SJSA1 (cell line): ENCODE data around the gene LMO1. TPM values are rescaled to one million over a fixed set of nuclear protein-coding genes. Genes with fewer than 3 reads are reported as not detected.

Experiments
- DNase-seq, 2 experiments: peaks; one replicate each; pipeline ENCODE4 v3.0.0-alpha.2; 2015 to 2020; ENCODE audit warnings: low spot score in 2 of 2, low read depth in 1 of 2
- H3K27ac ChIP-seq: fragments of 250-450 bp; sonication (Bioruptor Pico); 2 replicates; pipeline ENCODE4 v1.5.1; 2020; ENCODE audit warnings: mild to moderate bottlenecking, moderate library complexity
- H3K27me3 ChIP-seq: fragments of 250-450 bp; sonication (Bioruptor Pico); replicated peaks from 2 replicates; pipeline ENCODE4 v1.5.1; 2020; ENCODE audit warnings: mild to moderate bottlenecking, moderate library complexity
- H3K36me3 ChIP-seq: fragments of 250-450 bp; sonication (Bioruptor Pico); 2 replicates; pipeline ENCODE4 v1.5.1; 2020; ENCODE audit warnings: mild to moderate bottlenecking
- H3K4me1 ChIP-seq: fragments of 250-450 bp; sonication (Bioruptor Pico); replicated peaks from 2 replicates; pipeline ENCODE4 v1.6.1; 2021; ENCODE audit warnings: mild to moderate bottlenecking
- H3K4me3 ChIP-seq: fragments of 250-450 bp; sonication (Bioruptor Pico); 2 replicates; pipeline ENCODE4 v1.5.1; 2020; ENCODE audit warnings: mild to moderate bottlenecking
- H3K9me3 ChIP-seq: fragments of 250-450 bp; sonication (Bioruptor Pico); replicated peaks from 2 replicates; pipeline ENCODE4 v1.5.1; 2020; ENCODE audit warnings: mild to moderate bottlenecking
- total RNA-seq: library from RNA; depleted of rRNA; stranded (reverse); fragments of >200 nt; shearing (Covaris generic); gene quantifications from 2 replicates; pipeline ENCODE4 v1.2.3, GENCODE V29; 2014

The LMO1 gene
- total RNA-seq, 1 experiment from 2014 or later: not detected

- Histone ChIP-seq H3K27ac (no peak overlapping the region), H3K9me3 (no peaks in the 10 kb centered on the region), H3K4me3 (no peak overlapping the region), H3K4me1 (no peaks in the 10 kb centered on the region), H3K27me3 (no peaks in the 10 kb centered on the region), H3K36me3 (no peaks in the 10 kb centered on the region)
- DNase-seq: no peak
Observed at GRCh38 chr11:8239040-8239439, 24.6 kb downstream of the LMO1 start.

GRCh38 chr11:8237453-8237852 is 26.2 kb downstream of the LMO1 start:
- Histone ChIP-seq H3K4me1 (no peaks in the 10 kb centered on the region), H3K27ac (no peak overlapping the region), H3K27me3 (no peaks in the 10 kb centered on the region), H3K9me3 (no peaks in the 10 kb centered on the region), H3K4me3 (no peak overlapping the region), H3K36me3 (no peaks in the 10 kb centered on the region)
- no peak for DNase-seq

- no peaks in the 10 kb centered on the region for H3K36me3 ChIP-seq
- H3K27me3 ChIP-seq: no peaks in the 10 kb centered on the region
- H3K4me3 ChIP-seq: no peak overlapping the region
- H3K4me1 ChIP-seq: no peaks in the 10 kb centered on the region
- no peak for DNase-seq
- H3K9me3 ChIP-seq: no peaks in the 10 kb centered on the region
- H3K27ac ChIP-seq: no peak overlapping the region
Observed at GRCh38 chr11:8235925-8236324, 27.8 kb downstream of the LMO1 start.

- H3K27ac ChIP-seq: no peak overlapping the region
- no peaks in the 10 kb centered on the region for H3K27me3 ChIP-seq
- H3K36me3 ChIP-seq: no peaks in the 10 kb centered on the region
- no peaks in the 10 kb centered on the region for H3K9me3 ChIP-seq
- H3K4me1 ChIP-seq: no peaks in the 10 kb centered on the region
- H3K4me3 ChIP-seq: no peak overlapping the region
- no peak for DNase-seq
Observed at GRCh38 chr11:8234910-8235309, 28.8 kb downstream of the LMO1 start.

- DNase-seq: no peak
- H3K27me3 ChIP-seq: no peaks in the 10 kb centered on the region
- H3K4me3 ChIP-seq: no peak overlapping the region
- H3K27ac ChIP-seq: no peak overlapping the region
- no peaks in the 10 kb centered on the region for H3K36me3 ChIP-seq
- no peaks in the 10 kb centered on the region for H3K9me3 ChIP-seq
- no peaks in the 10 kb centered on the region for H3K4me1 ChIP-seq
Observed at GRCh38 chr11:8234425-8234821, 29.3 kb downstream of the LMO1 start.

- no peak overlapping the region for H3K27ac ChIP-seq
- H3K4me3 ChIP-seq: no peak overlapping the region
- no peaks in the 10 kb centered on the region for H3K27me3 ChIP-seq
- no peak for DNase-seq
- no peaks in the 10 kb centered on the region for H3K9me3 ChIP-seq
- H3K4me1 ChIP-seq: no peaks in the 10 kb centered on the region
- H3K36me3 ChIP-seq: no peaks in the 10 kb centered on the region
Observed at GRCh38 chr11:8233691-8234424, 29.8 kb downstream of the LMO1 start.

GRCh38 chr11:8232849-8233606 is 30.6 kb downstream of the LMO1 start:
- no peaks in the 10 kb centered on the region for H3K9me3 ChIP-seq
- H3K36me3 ChIP-seq: no peaks in the 10 kb centered on the region
- no peak overlapping the region for H3K4me3 ChIP-seq
- H3K27ac ChIP-seq: no peak overlapping the region
- H3K4me1 ChIP-seq: no peaks in the 10 kb centered on the region
- no peak for DNase-seq
- H3K27me3 ChIP-seq: no peaks in the 10 kb centered on the region

GRCh38 chr11:8232414-8232813 is 31.3 kb downstream of the LMO1 start:
- DNase-seq: no peak
- H3K4me3 ChIP-seq: no peak overlapping the region
- H3K27me3 ChIP-seq: no peaks in the 10 kb centered on the region
- no peak overlapping the region for H3K27ac ChIP-seq
- H3K36me3 ChIP-seq: no peaks in the 10 kb centered on the region
- no peaks in the 10 kb centered on the region for H3K4me1 ChIP-seq
- H3K9me3 ChIP-seq: no peaks in the 10 kb centered on the region

GRCh38 chr11:8231979-8232378 is 31.7 kb downstream of the LMO1 start:
- H3K9me3 ChIP-seq: no peaks in the 10 kb centered on the region
- H3K36me3 ChIP-seq: no peaks in the 10 kb centered on the region
- no peaks in the 10 kb centered on the region for H3K4me1 ChIP-seq
- H3K27ac ChIP-seq: no peak overlapping the region
- DNase-seq: no peak
- H3K4me3 ChIP-seq: no peak overlapping the region
- H3K27me3 ChIP-seq: no peaks in the 10 kb centered on the region

- Histone ChIP-seq H3K4me1 (no peaks in the 10 kb centered on the region), H3K9me3 (no peaks in the 10 kb centered on the region), H3K27me3 (no peaks in the 10 kb centered on the region), H3K4me3 (no peak overlapping the region), H3K27ac (no peak overlapping the region), H3K36me3 (no peaks in the 10 kb centered on the region)
- no peak for DNase-seq
Observed at GRCh38 chr11:8230921-8231847, 32.5 kb downstream of the LMO1 start.

GRCh38 chr11:8230178-8230859 is 33.4 kb downstream of the LMO1 start:
- Histone ChIP-seq H3K4me1 (no peaks in the 10 kb centered on the region), H3K27me3 (no peaks in the 10 kb centered on the region), H3K36me3 (no peaks in the 10 kb centered on the region), H3K27ac (no peak overlapping the region), H3K4me3 (no peak overlapping the region), H3K9me3 (no peaks in the 10 kb centered on the region)
- DNase-seq: no peak

- DNase-seq: no peak
- no peaks in the 10 kb centered on the region for H3K27me3 ChIP-seq
- H3K36me3 ChIP-seq: no peaks in the 10 kb centered on the region
- no peak overlapping the region for H3K4me3 ChIP-seq
- no peaks in the 10 kb centered on the region for H3K9me3 ChIP-seq
- no peak overlapping the region for H3K27ac ChIP-seq
- no peaks in the 10 kb centered on the region for H3K4me1 ChIP-seq
Observed at GRCh38 chr11:8229299-8230177, 34.1 kb downstream of the LMO1 start.

- H3K27me3 ChIP-seq: no peaks in the 10 kb centered on the region
- no peak overlapping the region for H3K27ac ChIP-seq
- no peak overlapping the region for H3K4me3 ChIP-seq
- H3K4me1 ChIP-seq: no peaks in the 10 kb centered on the region
- no peak for DNase-seq
- no peaks in the 10 kb centered on the region for H3K36me3 ChIP-seq
- H3K9me3 ChIP-seq: no peaks in the 10 kb centered on the region
Observed at GRCh38 chr11:8228231-8228630, 35.4 kb downstream of the LMO1 start.
